GM18907 (cell line): ENCODE data around the gene ANXA4.

Experiments used
- ATAC-seq: cut with Tn5 transposase; IDR thresholded peaks from one replicate; pipeline ENCODE4 v1.9.1; 2021; ENCODE audit warnings: mild to moderate bottlenecking, moderate library complexity; ENCODE audit not compliant: unreplicated experiment

Gene ANXA4

DNA sequence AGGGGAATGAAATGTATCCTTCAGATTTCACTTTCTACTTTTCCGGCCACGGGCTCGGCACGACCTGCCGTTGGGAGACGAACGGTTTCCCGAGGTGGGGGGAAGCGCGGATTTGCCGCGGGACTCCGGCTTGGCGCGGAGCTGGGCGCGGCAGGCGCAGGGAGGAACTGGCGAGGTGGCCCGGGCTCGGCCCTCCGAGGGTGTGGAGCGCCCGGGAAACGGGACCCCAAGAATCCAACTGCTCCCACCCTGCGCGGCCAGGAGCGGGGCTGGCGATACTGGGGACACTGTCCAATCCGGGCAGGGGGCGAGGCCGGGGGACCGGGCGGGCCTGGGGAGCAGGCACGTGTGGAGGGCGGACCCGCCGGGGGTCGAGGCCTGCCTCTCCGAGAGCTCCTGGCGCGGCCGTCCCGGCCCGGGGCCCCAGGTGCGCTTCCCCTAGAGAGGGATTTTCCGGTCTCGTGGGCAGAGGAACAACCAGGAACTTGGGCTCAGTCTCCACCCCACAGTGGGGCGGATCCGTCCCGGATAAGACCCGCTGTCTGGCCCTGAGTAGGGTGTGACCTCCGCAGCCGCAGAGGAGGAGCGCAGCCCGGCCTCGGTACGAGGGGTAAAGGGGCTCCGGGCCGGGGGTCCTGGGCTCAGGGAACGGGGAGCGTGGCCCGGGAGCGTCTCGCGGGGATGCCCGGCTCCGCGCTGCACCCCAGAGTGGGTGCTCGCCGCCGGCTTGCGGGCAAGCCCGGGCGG lies at the start of gene ANXA4:
Gene ANXA4, plus strand, starts transcription at position 560 of the 747 bp plus-strand sequence. CDS start 39,432 bp downstream, outside the sequence.
- peak; percentile 82 for ATAC-seq

GRCh38 chr2:69692424-69692823 lies 49.5 kb upstream of the ANXA4 start:
- no peak for ATAC-seq

GRCh38 chr2:69693059-69693774 lies 48.7 kb upstream of the ANXA4 start:
- peak; percentile 90 for ATAC-seq

DNA sequence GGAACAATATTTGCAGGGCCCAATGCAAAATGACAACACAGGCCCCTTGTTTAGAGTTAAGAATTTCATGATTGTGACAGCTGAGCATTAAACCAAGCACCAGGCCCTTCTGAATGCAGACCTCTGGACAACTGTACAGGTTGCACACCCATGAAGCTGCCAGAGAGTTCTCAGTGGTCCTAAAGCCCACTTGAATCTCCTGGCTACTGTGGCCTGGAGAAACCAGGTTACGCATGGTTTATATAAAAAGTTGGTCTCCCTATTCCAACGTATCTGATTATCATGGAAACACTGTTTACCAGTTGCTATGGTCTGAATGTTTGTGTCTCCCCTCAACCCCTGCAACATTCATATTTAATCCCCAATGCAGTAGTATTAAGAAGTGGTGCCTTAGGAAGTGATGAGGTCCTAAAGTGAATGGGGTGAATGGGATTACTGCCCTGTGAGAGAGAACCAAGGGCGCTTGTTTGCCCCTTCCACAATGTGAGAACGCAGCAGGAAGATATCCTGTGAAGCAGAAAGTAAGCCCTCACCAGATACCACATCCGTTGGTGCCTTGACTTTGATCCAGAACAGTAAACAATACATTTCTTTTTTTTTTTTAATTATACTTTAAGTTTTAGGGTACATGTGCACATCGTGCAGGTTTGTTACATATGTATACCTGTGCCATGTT lies 48.0 kb upstream of the ANXA4 start:
- peak; percentile 52 for ATAC-seq

GRCh38 chr2:69694894-69695849 lies 46.8 kb upstream of the ANXA4 start:
- ATAC-seq, result no peak

DNA sequence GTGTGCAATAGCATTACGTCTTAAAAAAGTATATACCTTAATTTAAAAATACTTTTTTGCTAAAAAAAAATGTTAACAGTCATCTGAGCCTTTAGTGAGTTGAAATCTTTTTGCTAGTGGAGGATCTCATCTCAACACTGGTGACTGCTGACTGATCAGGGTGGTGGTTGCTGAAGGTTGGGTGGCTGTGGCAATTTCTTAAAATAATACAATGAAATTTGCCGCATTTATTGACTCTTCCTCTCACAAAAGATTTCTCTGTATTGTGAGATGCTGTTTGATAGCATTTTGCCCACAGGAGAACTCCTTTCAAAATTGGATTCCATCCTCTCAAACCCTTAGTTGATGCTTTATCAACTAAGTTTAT lies 46.1 kb upstream of the ANXA4 start:
- no peak for ATAC-seq

DNA sequence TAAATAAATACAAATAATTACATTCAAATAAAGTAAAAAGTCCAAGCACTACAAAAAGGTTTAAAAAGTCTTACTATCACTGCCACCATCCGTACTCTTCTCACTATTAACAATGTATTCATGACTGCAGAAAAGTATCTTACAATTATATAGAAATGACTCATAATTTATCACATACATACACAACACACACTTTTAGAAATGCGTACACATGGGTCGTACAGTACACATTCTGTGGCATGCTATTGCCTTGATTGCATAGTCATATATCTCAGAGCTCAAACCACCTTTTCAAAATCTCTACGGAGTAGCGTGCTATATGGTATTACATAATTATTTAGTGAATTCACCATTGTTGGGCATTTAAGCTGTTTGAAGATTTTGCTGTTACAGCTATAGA lies 41.6 kb upstream of the ANXA4 start:
- ATAC-seq, result no peak

DNA sequence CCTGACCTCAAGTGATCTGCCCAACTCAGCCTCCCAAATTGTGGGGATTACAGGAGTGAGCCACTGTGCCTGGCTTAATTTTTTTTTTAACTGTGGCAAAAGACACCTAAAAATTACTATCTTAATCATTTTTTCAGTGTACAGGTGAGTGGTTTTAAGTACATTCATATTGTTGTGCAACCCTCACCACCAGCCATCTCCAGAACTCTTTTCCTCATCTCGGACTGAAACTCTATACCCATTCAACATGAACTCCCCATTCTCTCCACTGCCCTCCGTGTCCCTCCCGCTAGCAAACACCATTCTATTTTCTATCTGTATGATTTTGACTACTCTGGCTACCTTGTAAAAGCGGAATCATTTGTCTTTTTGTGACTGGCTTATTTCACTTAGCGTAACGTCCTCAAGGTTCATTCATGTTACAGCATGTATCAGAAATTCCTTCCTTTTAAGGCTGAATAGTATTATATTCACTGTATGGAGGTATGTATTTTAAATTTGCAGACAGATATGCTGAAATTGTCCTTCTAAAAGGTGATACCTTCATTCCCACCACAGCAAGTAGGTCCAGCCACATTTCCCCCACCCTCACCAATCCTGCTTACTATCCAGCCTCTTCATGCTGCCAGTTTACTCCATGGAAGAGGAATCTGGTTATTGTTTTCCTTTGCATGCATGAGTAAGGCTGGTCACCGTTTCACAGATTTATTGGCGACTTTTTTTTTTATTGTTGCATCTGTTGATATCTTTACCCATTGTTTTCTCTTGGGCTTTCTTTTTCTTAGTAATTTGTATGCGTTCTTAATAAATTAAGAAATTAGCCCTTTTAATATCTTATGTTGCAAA lies 40.6 kb upstream of the ANXA4 start:
- ATAC-seq, result no peak

GRCh38 chr2:69703189-69703588 lies 38.7 kb upstream of the ANXA4 start:
- ATAC-seq, result no peak

DNA sequence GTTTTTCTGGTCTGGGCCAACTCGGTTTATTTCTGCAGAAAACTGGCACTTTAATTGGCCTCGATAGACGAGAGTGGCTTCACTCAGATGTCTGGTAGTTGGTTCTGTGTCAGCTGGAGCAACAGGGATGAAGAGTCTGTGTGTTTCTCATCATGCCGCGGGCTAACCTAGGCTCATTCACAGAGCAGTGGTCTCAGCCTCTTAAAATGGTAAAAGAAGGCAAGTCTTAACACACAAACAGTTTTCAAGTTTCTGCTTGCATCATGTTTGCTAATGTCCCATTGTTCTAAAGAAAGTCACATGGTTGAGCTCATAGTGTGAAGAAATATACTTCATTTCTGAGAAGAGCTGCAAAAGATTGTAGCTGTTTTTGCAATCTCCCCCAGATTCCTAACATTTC lies 37.5 kb upstream of the ANXA4 start:
- no peak for ATAC-seq

GRCh38 chr2:69709290-69709689 lies 32.6 kb upstream of the ANXA4 start:
- ATAC-seq, result no peak

DNA sequence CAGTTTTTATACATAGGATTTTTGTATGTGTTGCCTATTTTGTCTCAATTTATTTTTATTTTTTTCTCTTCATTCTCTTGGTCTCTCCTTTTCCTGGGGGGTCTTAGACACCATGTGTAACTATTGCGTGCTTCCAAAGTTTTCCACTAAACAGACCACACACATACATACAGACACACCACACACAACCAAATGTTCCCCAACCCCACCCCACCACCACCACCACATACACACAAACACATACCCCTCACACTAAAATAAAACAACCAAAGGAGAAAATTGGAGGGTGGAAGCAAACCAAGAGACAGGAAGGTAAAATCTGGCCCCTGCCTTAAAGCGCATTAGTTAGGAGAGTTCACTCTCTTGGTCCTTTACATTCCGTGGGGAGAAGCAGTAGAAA lies 30.0 kb upstream of the ANXA4 start:
- ATAC-seq, result no peak

DNA sequence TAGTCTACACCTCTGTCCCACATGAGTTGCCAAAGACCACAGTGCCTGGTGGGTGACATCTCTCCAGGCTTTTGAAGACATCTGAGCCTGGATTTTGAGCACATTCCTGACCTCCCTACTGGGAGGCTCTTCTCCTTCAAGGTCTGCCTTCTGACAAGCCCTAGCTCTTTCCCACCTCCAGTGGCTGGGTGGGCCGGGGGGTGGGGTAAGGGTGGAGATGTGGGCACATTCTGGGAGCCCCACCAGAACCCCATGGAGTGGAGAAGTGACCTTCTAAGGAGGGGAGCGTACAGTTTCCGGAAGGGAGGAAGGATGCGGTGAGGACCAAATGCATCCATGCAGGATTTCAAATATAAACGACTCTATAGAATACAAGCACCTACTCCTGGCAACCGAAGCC lies 27.9 kb upstream of the ANXA4 start:
- ATAC-seq, result no peak

DNA sequence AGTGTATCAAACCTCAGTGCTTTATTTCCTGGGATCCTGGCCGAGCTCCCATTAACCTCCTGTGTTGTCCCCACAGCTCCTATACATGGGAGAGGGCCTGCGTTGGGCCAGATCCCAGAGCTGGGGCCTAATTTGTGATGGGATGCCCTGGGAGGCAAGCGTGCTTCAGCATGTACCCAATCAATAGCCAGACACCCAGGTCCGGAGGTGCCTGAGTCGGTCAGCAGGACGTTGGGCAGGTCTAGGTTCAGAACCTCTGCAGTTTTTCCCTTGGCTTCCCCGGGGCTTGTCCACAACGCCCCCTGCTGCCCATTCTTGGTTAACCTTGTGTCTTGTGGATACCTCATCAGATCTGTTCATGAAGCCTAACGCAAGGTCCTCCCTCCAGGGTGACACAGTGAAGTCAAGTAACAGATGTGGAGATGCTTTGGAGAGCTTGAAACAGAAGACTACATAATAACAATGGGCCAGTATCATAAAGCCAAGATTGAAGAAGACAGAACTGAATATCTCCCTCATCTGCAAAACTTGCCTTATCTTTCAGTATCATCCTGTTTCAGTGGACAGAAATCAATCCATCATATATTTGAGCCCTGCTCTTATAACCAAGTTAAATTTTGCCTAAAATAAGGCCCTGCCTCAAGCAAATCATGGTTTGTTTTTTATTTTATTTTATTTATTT lies 27.3 kb upstream of the ANXA4 start:
- peak; percentile 83 for ATAC-seq

DNA sequence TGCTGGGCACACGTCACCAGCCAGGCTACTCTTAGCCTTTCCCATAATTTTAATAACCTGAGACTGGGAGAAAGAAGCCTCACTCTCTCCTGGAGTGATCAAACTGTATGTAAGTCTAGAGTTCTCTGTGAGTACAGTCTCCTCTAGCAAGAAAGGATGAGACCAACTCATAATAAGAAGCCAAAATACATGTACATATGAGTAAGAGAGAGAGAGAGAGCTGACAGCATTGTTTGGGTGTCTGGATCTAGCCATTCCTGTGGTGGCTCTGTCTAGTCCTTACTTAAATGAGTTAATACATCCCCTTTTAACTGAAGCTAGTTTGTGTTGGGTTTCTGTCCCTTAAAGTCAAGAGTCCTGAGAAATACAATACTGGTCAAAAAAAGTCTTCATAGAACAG lies 26.0 kb upstream of the ANXA4 start:
- ATAC-seq, result no peak

DNA sequence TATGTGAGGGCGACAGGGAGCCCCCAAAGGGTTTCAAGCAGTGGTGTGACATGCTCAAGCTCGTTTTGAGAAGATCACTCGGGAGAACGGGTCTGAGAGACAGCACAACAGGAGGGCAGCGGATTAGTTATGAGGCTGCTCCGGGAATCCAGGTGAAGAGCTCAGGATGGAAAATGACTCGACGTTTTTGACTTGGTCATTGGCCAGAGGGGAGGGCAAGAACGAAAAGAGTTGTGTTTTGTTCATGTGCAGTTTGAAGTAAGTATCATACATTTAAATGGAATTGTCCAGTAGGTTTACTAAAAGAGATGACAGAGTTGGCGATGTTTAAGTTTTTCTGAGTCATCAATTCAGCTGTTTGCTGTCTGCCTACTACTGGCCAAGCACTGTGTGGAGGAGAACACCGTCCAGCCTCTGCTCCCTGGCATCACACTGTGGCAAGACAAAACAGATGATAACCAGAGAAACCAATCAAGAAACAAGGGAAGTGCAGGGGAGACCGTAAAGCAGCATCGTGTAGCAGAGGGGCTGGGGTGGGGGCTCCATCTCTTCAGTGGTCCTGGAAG lies 25.3 kb upstream of the ANXA4 start:
- ATAC-seq, result no peak

DNA sequence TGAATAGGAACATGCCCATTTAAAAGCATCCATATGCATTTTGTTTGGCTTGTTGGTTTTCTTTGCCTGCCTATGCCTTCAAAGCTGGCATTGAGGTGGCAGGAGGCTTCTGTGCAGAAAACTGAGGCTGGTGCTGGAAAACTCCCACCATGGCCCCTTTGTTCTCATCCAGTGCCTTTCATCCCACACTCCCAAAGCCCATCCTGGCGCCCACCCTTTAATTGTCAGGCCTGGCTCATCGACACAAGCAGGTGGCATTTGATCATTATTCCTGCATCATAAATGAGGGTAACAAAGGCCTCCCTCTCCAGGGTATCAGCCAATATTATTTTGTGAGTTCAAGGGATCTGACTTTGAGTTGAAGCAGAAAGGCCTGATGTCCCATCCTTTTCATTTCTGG lies 24.7 kb upstream of the ANXA4 start:
- ATAC-seq, result no peak

DNA sequence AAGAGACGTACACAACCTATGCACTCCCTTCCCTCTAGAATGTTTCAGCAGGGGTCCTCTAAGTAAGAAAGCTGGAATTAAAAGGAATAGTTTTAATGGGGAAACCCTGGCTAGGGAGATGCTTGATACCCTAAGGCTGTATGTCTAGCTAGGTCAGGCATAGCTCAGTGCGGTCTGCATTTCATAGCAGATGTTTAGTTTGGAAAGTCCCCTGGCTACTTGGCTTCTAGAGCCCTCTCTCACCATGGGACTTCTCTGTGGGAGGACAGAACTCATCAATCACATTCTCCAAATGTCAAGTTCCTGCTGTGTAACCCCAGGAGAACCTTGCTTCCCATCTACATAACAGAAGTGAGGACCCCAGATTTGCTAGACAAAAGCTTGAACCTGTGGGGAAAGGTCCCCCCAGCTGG lies 24.1 kb upstream of the ANXA4 start:
- no peak for ATAC-seq

GRCh38 chr2:69718338-69718965 lies 23.5 kb upstream of the ANXA4 start:
- no peak for ATAC-seq
